Brain microvascular endothelial cell (primary cell): ENCODE results near the gene WIPF1.

Source experiments
- DNase-seq: peaks from one replicate; pipeline ENCODE4 v3.0.0-alpha.2; 2020
- H3K27ac ChIP-seq: fragments of 250-450 bp; sonication (Bioruptor Pico); 2 replicates; pipeline ENCODE4 v1.5.1; 2020; ENCODE audit warnings: mild to moderate bottlenecking, moderate library complexity
- H3K27me3 ChIP-seq: fragments of 250-450 bp; sonication (Bioruptor Pico); replicated peaks from 2 replicates; pipeline ENCODE4 v1.5.1; 2020; ENCODE audit warnings: mild to moderate bottlenecking
- H3K36me3 ChIP-seq: fragments of 250-450 bp; sonication (Bioruptor Pico); replicated peaks from 2 replicates; pipeline ENCODE4 v1.5.1; 2020; ENCODE audit warnings: mild to moderate bottlenecking
- H3K4me3 ChIP-seq: 2 replicates; pipeline ENCODE4 v1.5.1; 2011; ENCODE audit warnings: low read depth, mild to moderate bottlenecking, control low read depth, low read length, moderate library complexity
- in situ Hi-C: cut with HindIII; loops from 2 replicates; pipeline ENCODE4 v1.10.0; 2017; ENCODE audit warnings: low sequenced_read_pairs, low pct_ligation_motif_present
- TF ChIP-seq, protein P1 (sequence below): IDR thresholded peaks from 2 replicates; pipeline ENCODE4 v1.5.1; 2011; ENCODE audit warnings: low read depth, mild to moderate bottlenecking, moderate library complexity, low read length, control low read depth, inconsistent platforms; ENCODE audit errors: missing control alignments

WIPF1 gene

GRCh38 chr2:174600349-174600748 is 2.7 kb upstream of the WIPF1 start:
- H3K27ac ChIP-seq: no peak overlapping the region
- H3K4me3 ChIP-seq: no peak overlapping the region
- DNase-seq: no peak
- H3K27me3 ChIP-seq: no peaks in the 10 kb centered on the region
- TF ChIP-seq, protein P1, sequence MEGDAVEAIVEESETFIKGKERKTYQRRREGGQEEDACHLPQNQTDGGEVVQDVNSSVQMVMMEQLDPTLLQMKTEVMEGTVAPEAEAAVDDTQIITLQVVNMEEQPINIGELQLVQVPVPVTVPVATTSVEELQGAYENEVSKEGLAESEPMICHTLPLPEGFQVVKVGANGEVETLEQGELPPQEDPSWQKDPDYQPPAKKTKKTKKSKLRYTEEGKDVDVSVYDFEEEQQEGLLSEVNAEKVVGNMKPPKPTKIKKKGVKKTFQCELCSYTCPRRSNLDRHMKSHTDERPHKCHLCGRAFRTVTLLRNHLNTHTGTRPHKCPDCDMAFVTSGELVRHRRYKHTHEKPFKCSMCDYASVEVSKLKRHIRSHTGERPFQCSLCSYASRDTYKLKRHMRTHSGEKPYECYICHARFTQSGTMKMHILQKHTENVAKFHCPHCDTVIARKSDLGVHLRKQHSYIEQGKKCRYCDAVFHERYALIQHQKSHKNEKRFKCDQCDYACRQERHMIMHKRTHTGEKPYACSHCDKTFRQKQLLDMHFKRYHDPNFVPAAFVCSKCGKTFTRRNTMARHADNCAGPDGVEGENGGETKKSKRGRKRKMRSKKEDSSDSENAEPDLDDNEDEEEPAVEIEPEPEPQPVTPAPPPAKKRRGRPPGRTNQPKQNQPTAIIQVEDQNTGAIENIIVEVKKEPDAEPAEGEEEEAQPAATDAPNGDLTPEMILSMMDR: no peak
- no peaks in the 10 kb centered on the region for H3K36me3 ChIP-seq
- in situ Hi-C loops: no loop called here

DNA sequence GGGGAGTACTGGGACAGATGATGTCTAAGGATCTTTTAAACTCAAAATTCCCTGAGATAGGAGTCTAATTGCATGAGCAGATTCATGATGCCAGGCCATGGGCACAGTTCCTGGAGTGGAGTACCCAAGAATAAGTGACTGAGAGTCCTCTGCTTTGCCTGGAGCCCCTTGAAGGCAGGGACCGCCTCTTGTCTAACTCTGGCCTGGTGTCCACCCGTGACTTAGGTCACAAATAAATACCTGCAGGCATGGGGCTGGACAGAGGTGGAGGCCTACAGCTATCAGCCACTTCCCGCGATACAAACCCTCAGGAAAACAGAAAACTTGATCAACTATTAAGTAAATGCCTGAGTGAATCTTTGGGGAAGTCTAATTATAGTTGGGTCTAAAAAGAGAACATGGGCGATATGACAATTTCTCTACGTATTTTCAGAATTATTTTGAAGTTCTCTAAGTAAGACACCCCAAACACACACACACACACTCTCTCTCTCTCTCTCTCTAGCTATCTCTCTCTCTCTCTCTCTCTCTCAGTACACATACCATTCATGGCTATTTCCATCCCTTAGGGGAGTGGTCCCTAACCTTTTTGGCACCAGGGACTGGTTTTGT is 1.8 kb upstream of the WIPF1 start:
- Histone ChIP-seq H3K4me3 (no peak overlapping the region), H3K27me3 (no peaks in the 10 kb centered on the region), H3K36me3 (no peaks in the 10 kb centered on the region), H3K27ac (no peak overlapping the region)
- in situ Hi-C loops: loop anchor here (25.0 kb wide), 1 partner anchor 88 kb away; no protein-coding TSS in a partner anchor
- TF ChIP-seq, protein P1: no peak
- DNase-seq: no peak

GRCh38 chr2:174597009-174597344 is 627 bp downstream of the WIPF1 start:
- in situ Hi-C loops: loop anchor here (25.0 kb wide), 1 partner anchor 90 kb away; no protein-coding TSS in a partner anchor
- H3K27ac ChIP-seq: peak overlapping the region; percentile 78
- no peak for DNase-seq

DNA sequence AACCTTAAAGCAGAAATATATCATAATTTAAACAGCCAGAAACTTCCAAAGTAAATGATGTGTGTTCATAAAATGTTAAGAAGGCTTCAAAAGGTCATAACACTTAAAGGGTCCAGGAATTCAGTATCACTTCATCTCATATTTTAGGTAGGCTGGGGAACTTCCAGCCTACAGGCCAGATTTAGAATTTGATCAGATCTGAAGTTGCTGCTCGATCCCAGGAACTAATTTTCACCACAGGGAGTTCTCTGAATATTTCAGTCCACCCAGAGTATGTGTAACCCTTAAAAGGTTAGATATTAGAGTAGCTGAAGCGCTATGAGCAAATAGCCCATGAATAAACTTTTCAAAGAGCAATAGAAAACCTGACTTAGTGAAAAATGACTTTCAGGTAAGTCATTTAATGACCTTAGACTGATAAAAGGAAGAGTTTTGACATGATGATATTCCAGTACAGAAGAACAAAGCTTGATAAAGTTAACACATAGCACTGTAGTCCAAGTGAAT is 1.7 kb downstream of the WIPF1 start:
- DNase-seq: no peak
- Histone ChIP-seq H3K27ac (no peak overlapping the region), H3K27me3 (no peaks in the 10 kb centered on the region), H3K4me3 (no peak overlapping the region), H3K36me3 (no peaks in the 10 kb centered on the region)
- in situ Hi-C loops: loop anchor here (25.0 kb wide), 1 partner anchor 91 kb away; no protein-coding TSS in a partner anchor
- TF ChIP-seq, protein P1: no peak

More at GRCh38 chr2:174597009-174597344, 627 bp downstream of the WIPF1 start:
- TF ChIP-seq, protein P1: no peak
- H3K27me3 ChIP-seq: no peaks in the 10 kb centered on the region
- no peak overlapping the region for H3K4me3 ChIP-seq
- no peaks in the 10 kb centered on the region for H3K36me3 ChIP-seq

DNA sequence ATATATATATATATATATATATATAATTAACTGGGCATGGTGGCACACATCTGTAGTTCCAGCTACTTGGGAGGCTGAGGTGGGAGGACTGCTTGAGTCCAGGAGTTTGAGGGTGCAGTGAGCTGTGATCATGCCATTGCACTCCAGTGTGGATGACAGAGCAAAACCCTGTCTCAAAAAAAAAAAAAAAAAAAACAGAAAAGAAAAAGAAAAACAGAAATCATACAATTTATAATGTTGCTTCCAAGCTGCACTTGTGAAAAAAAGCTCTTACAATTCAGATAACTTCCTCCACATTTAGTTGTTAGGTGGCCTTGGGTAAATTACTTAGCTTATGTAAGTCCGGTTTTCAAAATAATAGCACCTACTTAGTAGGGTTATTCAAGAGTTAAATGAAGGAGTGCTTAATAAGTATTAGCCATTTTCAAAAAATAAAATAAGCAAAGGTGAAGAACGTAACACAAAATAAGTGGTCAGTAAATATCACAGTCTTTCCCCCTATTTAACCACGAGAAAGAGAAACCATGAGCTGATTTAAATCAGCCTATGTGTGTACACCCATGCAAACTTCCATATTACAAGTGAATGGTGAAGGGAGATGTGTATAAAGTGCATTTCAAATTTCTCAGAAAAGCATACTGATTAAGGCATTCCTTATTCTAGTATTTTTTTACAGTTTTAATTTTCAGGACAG is 2.3 kb downstream of the WIPF1 start:
- no peak for DNase-seq
- no peaks in the 10 kb centered on the region for H3K27me3 ChIP-seq
- in situ Hi-C loops: loop anchor here (25.0 kb wide), 1 partner anchor 92 kb away; no protein-coding TSS in a partner anchor
- TF ChIP-seq, protein P1: no peak
- H3K27ac ChIP-seq: no peak overlapping the region
- no peaks in the 10 kb centered on the region for H3K36me3 ChIP-seq
- H3K4me3 ChIP-seq: no peak overlapping the region
